Fibroblast of lung (primary cell): ENCODE measurements around the gene VWDE. TPM values are rescaled to one million over a fixed set of nuclear protein-coding genes. Genes with fewer than 3 reads are reported as not detected.
A peak's percentile ranks its signal among the peaks of the same experiment; 100 is the strongest.

Source experiments
- DNase-seq, 2 donors: peaks; one replicate each; pipeline versions ENCODE4 v3.0.0 to v3.0.0-alpha.2; 2010; ENCODE audit warnings: low read depth in 2 of 2
- H2AFZ ChIP-seq: 2 replicates; pipeline ENCODE4 v1.5.1; 2012; ENCODE audit warnings: low read length, control low read depth, inconsistent platforms
- H3K27ac ChIP-seq: 2 replicates; pipeline ENCODE4 v1.5.1; 2011; ENCODE audit warnings: low read length, control low read depth; ENCODE audit not compliant: insufficient read depth
- H3K27me3 ChIP-seq: 2 replicates; pipeline ENCODE4 v1.5.1; 2011; ENCODE audit warnings: mild to moderate bottlenecking, low read length; ENCODE audit not compliant: control insufficient read depth, insufficient read depth
- H3K36me3 ChIP-seq: 2 replicates; pipeline ENCODE4 v1.5.1; 2011; ENCODE audit warnings: low read length; ENCODE audit not compliant: control insufficient read depth, insufficient read depth
- H3K4me1 ChIP-seq: 2 replicates; pipeline ENCODE4 v1.5.1; 2011; ENCODE audit warnings: low read length; ENCODE audit not compliant: control insufficient read depth, insufficient read depth; ENCODE audit errors: extremely low read depth
- H3K4me2 ChIP-seq: 2 replicates; pipeline ENCODE4 v1.5.1; 2011; ENCODE audit warnings: low read length, control low read depth; ENCODE audit not compliant: insufficient read depth; ENCODE audit errors: extremely low read depth
- H3K4me3 ChIP-seq, 4 experiments: fragments of 200-600 bp in 1 of 4; sonication (generic) in 1 of 4; replicated peaks in 1 of 4; 2 replicates each; pipeline ENCODE4 v1.5.1; 2011 to 2016; ENCODE audit warnings: low read length in 4 of 4, low read depth in 3 of 4, mild to moderate bottlenecking in 3 of 4, control low read depth in 2 of 4, inconsistent platforms in 1 of 4, mixed read lengths in 1 of 4; ENCODE audit not compliant: insufficient read depth in 1 of 4; ENCODE audit errors: control extremely low read depth in 1 of 4
- H3K79me2 ChIP-seq: 2 replicates; pipeline ENCODE4 v1.5.1; 2012; ENCODE audit warnings: mild to moderate bottlenecking, low read length, inconsistent platforms; ENCODE audit not compliant: control insufficient read depth, insufficient read depth
- H3K9ac ChIP-seq: 2 replicates; pipeline ENCODE4 v1.5.1; 2011; ENCODE audit warnings: mild to moderate bottlenecking, low read length, control low read depth; ENCODE audit not compliant: insufficient read depth
- H3K9me3 ChIP-seq: 2 replicates; pipeline ENCODE4 v1.5.1; 2012; ENCODE audit warnings: low read depth, low read length; ENCODE audit not compliant: control insufficient read depth, insufficient read depth
- H4K20me1 ChIP-seq: 2 replicates; pipeline ENCODE4 v1.5.1; 2011; ENCODE audit warnings: low read length; ENCODE audit not compliant: control insufficient read depth, insufficient read depth; ENCODE audit errors: extremely low read depth
- CTCF ChIP-seq, 2 donors: IDR thresholded peaks in 1 of 2; conservative IDR thresholded peaks in 1 of 2; 1 replicate in 1 of 2; 2 replicates in 1 of 2; pipeline ENCODE4 v1.5.1; 2011 to 2012; ENCODE audit warnings: low read length in 2 of 2, control low read depth in 1 of 2, inconsistent platforms in 1 of 2, low read depth in 1 of 2, mild to moderate bottlenecking in 1 of 2
- EZH2 ChIP-seq: IDR thresholded peaks from 2 replicates; pipeline ENCODE4 v1.5.1; 2012; ENCODE audit warnings: low read length, control low read depth, mild to moderate bottlenecking; ENCODE audit errors: missing control alignments
- polyA plus RNA-seq, 2 donors: library from polyadenylated mRNA; depleted of rRNA in 1 of 2; stranded (reverse) in 1 of 2; unstranded in 1 of 2; fragments of >200 nt; gene quantifications; 2 replicates each; pipeline ENCODE4 v1.2.1, GENCODE V29; 2011 to 2012; ENCODE audit warnings: missing spikeins in 1 of 2
- total RNA-seq: library from RNA; depleted of rRNA; stranded (reverse); fragments of >200 nt; gene quantifications from 2 replicates; pipeline ENCODE4 v1.2.1, GENCODE V29; 2014

Gene VWDE
- total and polyA plus RNA-seq, 2 donors (not counting 1 experiment from before 2014, with no cell fraction given) = 0.09 to 0.17 TPM

GRCh38 chr7:12369072-12369471, 34.6 kb downstream of the VWDE start:
- no peaks in the 10 kb centered on the region for H4K20me1 ChIP-seq
- H3K9me3 ChIP-seq = no peaks in the 10 kb centered on the region
- TF ChIP-seq CTCF (conservative IDR thresholded peaks at IDR 0.05 in 1 of 2, IDR thresholded peaks at IDR 0.05 in 1 of 2; ENCODE audit: low read depth in 1 of 2, low read length in 2 of 2) (no peak), EZH2 (no peak)
- H3K4me2 ChIP-seq = no peak overlapping the region
- no peak overlapping the region for H3K4me3 ChIP-seq
- H3K27me3 ChIP-seq = no peaks in the 10 kb centered on the region
- no peaks in the 10 kb centered on the region for H3K4me1 ChIP-seq
- no peak for DNase-seq
- H3K9ac ChIP-seq = no peak overlapping the region
- H2AFZ ChIP-seq = no peak overlapping the region
- no peak overlapping the region for H3K27ac ChIP-seq
- no peaks in the 10 kb centered on the region for H3K36me3 ChIP-seq
- no peaks in the 10 kb centered on the region for H3K79me2 ChIP-seq

DNA sequence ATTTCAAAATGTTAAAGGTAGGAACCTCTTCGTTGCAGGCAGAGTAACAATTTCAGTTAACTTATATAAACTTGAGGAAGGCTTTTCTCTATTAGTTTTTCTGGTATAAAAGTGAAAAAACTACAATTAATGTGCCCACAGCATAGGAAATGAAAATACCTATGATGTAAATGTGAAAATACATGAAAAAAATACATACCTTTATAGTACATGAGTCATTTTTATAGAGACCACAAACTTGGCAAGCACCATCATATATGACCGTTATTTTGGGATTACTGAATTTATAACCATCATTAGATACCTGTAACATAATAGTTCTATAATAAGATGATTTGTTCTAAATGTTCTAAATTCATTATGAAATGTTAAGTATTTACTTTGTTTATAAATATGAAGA, 42.7 kb downstream of the VWDE start:
- Histone ChIP-seq H3K27me3 (no peaks in the 10 kb centered on the region), H3K79me2 (no peaks in the 10 kb centered on the region), H3K4me3 (no peak overlapping the region), H3K4me1 (no peaks in the 10 kb centered on the region), H3K27ac (no peak overlapping the region), H3K36me3 (no peaks in the 10 kb centered on the region), H2AFZ (no peak overlapping the region), H4K20me1 (no peaks in the 10 kb centered on the region), H3K9ac (no peak overlapping the region), H3K4me2 (no peak overlapping the region), H3K9me3 (no peaks in the 10 kb centered on the region)
- TF ChIP-seq EZH2 = no peak
- no peak for TF ChIP-seq CTCF (conservative IDR thresholded peaks at IDR 0.05 in 1 of 2, IDR thresholded peaks at IDR 0.05 in 1 of 2; ENCODE audit: low read depth in 1 of 2, low read length in 2 of 2)
- DNase-seq = peak in 1 of 2 donors; percentile 9

- no peak overlapping the region for H3K27ac ChIP-seq
- no peaks in the 10 kb centered on the region for H3K27me3 ChIP-seq
- no peaks in the 10 kb centered on the region for H3K9me3 ChIP-seq
- no peaks in the 10 kb centered on the region for H4K20me1 ChIP-seq
- H3K4me2 ChIP-seq = no peak overlapping the region
- no peak overlapping the region for H3K4me3 ChIP-seq
- no peaks in the 10 kb centered on the region for H3K4me1 ChIP-seq
- no peak overlapping the region for H2AFZ ChIP-seq
- TF ChIP-seq CTCF (conservative IDR thresholded peaks at IDR 0.05 in 1 of 2, IDR thresholded peaks at IDR 0.05 in 1 of 2; ENCODE audit: low read depth in 1 of 2, low read length in 2 of 2) = no peak
- no peak for TF ChIP-seq EZH2
- no peak overlapping the region for H3K9ac ChIP-seq
- peak; percentile 16 to 47 for DNase-seq
- no peaks in the 10 kb centered on the region for H3K79me2 ChIP-seq
- H3K36me3 ChIP-seq = no peaks in the 10 kb centered on the region
Measured at GRCh38 chr7:12358694-12359093, 45.0 kb downstream of the VWDE start.
